ENCODE results near the gene CEP112.
"Not testable (repeated sequence)": the region's sequence is repeated elsewhere in the genome, so short reads cannot be mapped to it uniquely, and the experiment has no call there.

Gene CEP112

DNA sequence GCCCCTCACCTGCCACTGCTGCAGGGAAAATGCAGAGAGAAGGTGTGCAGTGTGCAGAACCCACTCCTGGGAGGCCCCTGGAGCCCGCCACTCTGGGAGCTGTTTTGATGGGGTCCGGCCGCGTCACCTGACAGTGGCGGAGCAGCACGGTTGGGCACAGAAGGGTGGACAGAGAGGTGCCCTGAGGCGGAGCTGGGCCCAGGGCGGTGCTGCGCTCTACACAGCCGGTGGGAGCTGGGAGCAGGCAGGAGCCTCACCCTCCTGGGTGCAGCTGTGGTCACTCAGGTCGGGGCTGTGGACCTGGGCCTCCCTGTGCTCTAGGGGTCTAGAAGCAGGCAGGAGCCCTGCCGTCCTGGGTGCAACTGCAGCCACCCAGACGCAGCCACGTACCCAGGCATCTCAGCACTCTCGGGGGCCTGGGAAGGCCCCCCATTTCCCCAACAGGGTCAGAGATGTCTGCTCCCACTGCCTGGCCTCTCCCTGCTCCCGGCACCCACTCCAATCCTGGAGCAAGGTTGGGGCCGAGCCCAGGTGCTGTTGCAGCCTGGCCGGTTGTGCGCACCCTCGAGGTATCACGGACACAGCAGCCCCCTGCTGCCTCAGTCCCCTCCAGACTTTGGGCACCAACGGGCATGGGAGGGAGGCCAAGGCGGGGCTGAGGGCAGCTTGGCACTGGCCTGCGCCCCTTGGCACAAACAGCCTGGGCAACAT is 326.1 kb downstream of the CEP112 start:
- DNase-seq: no peak

DNA sequence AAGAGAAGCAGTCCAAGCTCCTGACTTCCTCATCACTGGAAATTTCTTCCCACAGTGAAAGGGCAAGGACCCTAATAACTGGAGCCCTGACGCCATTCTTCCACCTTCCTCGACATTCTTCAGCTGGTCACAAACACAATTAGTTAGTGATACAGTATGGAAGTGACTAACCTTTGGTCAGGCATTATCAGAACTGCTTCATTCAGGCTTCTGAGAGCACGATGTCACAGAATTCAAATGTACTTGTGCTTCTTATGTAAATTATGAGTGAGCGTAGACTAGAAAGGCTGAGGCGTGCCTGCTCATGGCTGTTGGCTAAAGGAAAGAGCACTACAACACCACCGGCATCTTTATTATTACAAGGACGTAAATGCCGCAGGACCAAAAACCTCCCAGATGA is 327.5 kb downstream of the CEP112 start:
- DNase-seq: no peak

DNA sequence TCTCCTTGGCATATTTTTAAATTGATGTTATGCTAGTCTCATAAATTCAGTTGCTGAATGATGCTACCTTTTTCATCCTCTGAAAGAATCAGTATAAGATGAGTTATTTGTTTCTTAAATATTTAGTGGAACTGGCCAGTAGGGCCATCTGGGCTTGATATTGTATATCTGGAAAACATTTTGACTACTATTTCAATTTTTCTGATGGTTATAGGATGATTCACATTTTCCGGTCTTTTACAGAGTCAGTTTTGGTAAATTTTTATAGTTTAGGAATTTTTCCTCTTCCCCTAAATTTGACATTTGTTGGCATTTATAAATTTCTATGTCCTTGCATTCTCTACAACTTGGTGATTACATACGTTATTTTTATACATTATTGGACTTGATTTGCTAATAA is 334.2 kb downstream of the CEP112 start:
- DNase-seq: no peak

DNA sequence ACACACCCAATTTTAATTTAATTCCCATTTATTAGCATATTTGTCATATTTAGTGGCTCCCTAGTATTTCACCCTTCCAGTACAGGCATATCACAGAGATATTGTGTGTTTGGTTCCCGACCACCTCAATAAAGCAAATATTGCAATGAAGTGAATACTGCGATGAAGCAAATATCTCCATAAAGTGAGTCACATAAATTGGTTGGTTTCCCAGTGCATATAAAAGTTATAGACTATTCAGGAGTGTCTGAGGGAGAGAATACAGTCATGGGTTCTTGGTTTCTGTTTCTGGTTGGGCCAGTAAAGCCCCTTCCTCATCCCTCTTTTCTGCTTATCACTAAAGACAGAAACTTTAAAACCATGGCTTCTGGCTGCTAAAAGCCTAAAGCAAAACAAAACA is 335.1 kb downstream of the CEP112 start:
- no peak for DNase-seq

DNA sequence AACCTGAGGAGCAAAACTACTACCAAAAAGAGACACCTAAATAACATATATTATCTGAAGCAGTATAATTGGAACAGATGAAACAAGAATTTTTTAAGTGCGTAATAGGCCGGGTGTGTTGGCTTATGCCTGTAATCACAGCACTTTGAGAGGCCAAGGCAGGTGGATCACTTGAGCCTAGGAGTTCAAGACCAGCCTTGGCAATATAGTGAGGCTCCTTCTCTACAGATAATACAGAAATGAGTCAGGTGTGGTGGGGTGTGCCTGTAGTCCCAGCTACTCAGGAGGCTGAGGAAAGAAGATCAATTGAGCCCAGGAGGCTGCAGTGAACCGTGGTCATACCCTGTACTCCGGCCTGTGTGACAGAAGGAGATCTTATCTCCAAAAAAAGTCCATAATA is 336.3 kb downstream of the CEP112 start:
- DNase-seq: no peak

DNA sequence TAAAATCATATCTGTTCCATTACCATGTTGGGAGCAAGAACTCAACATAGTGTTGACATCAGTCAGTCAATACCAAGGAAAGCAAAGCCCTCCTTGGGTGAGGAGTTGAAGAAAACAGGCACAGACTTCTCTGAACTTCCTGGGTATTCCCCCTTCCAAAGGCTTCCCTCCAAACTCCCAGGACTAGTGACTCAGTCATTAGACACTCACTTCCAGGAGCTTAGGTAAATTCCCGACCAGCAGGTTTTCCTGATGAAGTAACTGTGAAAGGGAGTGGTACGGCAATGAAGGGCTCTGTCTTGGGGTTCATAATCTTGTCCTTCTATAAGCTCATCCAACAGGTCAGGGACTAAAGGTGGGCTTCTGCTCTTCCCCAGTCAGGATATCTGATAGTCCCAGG is 336.7 kb downstream of the CEP112 start:
- no peak for DNase-seq

DNA sequence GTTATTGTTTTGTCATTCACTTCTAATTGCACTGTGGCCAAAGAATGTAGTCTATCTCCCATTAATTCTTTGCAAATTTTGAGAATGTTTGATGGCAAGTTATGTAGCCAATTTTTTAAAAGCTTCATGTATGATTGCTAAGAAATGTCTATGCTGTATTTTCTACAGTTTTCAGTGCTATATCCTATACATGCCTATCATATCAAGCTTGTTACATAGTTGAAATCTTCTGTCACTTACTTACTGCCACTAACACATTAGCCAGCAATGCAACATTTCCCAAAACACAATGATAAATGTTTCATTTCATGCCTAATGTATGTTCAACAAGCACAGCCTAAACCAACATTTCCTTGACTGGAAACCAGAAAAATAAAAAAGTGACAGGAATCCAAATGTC is 338.1 kb downstream of the CEP112 start:
- DNase-seq: no peak

DNA sequence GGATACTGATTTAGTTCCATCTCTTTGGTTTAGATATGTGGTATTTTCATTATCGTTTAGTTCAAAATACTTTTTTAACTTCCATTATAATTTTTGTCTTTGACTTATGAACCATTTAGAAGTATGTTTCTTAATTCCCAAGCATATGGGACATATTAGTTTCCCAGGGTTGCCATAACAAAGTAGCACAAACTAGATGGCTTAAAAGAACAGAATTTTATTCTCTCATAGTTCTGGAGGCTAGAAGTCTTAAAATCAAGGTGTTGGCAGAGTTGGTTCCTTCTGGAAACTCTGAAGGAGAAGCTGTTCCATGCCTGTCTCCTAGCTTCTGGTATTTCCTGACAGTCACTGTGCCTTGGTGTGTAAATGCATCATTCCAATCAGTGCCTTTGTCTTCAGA is 339.0 kb downstream of the CEP112 start:
- DNase-seq: no peak

DNA sequence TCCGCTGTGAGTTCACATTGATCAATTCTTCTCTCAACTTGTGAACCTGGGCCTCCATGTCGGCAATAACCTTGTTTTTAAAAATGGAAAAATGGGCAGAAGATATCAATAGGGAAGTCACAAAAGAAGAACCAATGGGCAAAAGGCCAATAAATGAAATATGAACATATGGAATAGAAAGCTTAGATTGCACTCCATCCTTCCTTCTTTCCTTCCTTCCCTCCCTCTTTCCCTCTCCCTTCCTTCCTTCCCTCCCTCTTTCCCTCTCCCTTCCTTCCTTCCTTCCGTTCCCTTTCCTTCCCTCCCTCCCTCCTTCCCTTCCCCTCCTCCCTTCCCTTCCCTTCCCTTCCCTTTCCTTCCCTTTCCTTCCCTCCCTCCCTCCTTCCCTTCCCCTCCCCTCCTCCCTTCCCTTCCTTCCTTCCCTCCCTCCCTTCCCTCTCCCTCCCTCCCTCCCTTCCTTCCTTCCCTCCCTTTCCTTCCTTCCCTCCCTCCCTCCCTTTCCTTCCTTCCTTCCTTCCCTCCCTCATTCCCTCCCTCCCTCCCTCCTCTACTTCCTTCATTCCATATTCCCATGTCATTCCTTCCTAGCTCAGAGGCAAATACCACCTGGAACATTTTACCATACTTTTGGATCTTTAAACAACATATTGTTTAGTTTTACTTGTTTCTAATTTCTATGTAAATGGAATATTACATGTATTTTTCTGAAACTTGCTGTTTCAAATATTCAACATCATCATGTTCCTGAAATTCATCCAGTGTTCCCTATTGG is 339.8 kb downstream of the CEP112 start:
- no peak for DNase-seq

DNA sequence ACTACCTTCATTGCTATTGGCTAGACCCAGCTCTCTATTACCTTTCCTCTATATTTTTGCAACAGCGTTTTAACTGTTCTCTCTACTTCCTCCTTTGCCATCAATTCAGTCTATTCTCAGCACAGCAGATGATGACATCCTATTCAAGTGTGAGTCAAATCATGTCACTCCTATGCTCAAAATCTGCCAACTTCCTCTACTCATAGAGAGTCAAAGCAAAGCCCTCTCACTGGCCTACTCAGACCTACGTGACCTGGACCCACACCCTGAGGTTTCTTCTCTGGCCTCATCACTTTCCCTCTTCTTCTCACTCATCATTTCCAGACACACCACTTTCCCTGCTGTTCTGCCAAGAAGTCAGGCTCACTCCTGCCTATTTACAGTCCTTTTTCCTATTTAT is 341.4 kb downstream of the CEP112 start:
- no peak for DNase-seq

DNA sequence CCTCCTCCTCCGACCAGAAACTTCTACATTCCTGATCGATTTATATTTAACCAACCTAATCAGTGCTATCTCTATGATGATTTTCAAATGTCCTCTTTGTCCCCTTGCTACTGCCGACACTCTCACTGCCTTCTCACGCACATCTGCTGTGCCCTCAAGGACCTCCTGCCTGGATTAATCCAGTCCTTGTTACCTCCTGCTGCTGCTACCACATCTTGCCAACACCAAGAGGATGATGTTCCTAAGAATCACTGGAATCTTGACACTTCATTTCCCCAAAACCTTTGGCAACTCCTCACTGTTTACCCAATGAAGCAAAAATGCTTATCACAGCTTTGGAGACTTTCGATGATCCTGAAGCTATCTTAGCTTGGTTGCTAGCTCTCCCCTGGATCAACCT is 343.2 kb downstream of the CEP112 start:
- DNase-seq: no peak

DNA sequence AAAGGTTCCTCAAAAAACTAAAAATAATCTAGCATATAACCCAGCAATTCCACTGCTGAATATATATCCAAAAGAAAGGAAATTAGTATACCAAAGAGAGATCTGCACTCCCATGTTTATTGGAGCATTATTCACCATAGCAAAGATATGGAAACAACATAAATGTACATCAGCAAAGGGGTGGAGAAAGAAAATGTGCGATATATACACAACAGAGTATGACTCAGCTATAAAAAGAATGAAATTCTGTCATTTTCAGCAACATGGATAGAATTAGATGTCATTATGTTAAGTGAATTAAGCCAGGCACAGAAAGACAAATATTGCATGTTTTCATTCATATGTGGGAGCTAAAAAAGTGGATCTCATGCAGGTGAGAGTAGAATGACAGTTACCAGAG is 350.8 kb downstream of the CEP112 start:
- DNase-seq: no peak

DNA sequence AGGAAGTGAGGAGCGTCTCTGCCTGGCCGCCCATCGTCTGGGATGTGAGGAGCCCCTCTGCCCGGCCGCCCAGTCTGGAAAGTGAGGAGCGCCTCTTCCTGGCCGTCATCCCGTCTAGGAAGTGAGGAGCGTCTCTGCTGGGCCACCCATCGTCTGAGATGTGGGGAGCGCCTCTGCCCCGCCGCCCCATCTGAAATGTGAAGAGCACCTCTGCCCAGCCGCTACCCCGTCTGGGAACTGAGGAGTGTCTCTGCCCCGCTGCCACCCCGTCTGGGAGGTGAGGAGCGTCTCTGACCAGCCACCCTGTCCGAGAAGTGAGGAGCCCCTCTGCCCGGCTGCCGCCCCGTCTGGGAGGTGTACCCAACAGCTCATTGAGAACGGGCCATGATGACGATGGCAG is 354.7 kb downstream of the CEP112 start:
- DNase-seq: not testable (repeated sequence)

DNA sequence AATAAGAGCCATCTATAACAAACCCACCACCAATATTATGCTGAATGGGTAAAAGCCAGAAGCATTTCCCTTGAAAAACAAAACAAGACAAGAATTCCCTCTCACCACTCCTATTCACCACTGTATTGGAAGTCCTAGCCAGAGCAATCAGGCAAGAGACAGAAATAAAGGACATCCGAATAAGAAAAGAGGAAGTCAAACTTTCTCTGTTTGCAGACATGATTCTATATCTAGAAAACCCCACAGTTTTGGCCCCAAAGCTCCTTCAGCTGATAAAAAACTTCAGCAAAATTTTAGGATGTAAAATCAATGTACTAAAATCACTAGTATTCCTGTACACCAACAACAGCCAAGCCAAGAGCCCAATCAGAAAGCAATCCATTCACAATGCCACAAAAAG is 358.7 kb downstream of the CEP112 start:
- no peak for DNase-seq

DNA sequence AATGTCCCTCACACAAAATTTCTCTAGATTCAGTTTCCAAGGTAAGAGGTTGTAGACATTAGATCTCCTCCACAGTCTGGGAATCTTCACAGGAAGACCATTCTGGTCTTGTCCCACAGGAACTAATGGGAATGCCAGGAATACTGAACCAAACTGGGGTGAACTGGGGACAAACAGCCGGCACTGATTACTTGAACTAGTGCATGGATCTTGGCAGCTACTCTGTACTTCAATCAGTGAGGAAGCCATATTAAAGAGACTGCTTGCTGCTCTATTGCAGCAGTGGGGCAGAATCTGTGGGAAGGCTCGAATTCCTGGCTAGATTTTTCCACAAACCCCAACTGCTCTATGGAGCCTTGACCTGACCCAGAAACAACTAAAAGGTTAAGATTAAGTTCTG is 361.6 kb downstream of the CEP112 start:
- no peak for DNase-seq

DNA sequence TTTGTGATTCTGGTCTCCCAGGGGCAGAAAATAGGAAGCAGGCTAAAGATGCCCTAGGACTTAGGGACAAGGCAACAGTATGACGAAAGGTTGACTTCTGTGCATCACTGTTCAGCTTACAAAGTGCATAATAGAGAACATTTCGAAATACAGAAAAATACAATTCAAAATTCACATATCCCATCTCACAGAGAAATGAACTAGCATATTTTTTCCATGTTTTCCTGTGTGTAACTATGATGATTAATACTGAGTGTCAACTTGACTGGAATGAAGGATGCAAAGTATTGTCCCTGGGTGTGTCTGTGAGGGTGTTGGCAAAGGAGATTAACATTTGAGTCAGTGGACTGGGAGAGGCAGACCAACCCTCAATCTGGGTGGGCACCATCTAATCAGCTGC is 365.4 kb downstream of the CEP112 start:
- DNase-seq: not testable (repeated sequence)

DNA sequence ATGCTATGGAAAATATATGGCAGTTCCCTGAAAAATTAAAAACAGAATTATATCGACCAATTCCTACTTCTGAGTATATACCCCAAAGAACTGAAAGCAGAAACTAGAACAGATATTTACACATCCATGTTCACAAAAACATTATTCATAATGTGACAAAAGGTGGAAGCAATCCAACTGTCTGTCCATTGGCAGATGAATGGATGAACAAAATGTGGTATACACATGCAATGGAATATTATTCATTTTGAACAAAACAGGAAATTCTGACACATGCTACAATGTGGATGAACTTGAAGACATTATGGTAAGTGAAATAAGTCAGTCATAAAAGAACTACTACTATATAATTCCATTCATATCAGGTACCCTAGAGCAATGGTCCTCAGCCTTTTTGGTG is 367.0 kb downstream of the CEP112 start:
- no peak for DNase-seq

DNA sequence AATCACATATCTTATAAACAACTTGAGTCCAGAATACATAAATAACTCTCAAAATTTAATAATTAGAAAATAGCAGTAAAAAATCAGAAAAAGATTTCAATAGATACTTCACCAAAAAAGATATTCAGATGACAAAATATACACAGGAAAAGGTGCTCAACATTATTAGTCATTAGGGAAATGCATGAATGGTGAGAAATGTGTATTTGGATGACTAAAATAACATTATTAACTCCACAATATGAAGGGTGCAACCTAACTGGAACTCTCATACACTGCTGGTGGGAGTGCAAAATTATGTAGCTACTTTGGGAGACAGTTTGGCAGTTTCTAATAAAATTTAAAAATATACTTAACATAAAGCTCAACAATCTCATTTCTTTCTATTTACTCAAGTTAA is 368.2 kb downstream of the CEP112 start:
- DNase-seq: no peak

DNA sequence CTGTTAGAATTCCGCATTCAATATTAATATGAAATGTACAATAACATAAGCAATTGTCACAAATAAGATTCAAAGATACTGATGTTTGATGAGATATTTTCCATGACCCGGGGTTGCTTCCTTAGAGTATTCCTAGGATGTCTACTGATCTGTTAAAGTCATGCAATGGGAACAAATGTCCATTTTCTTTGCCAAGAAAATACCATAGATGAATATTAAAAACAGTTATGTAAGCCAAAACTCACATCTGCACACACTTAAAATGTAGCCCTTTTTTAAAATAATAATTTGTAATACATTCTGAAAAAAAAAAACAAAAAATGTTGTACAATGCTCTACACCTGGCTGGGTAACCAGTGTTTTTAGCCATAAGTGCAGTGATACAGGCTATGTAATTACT is 371.1 kb downstream of the CEP112 start:
- DNase-seq: no peak

DNA sequence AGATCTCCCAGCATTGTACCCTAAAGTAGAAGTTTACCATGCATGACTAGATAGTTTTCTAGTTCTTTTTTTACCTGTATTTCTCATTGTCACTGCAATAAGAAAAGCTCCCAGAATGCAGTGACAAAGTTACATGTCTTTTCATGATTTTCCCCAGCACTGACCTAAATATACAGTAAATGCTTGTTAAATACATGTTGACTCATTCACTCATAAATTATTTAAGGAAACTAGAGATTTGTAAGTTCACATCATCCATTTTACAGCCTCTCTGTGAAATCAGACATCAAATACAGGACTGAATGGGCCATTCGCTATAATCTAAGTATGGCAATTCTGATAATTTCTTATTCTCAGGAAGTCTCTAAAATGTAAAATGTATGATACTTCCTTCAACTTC is 371.6 kb downstream of the CEP112 start:
- no peak for DNase-seq

DNA sequence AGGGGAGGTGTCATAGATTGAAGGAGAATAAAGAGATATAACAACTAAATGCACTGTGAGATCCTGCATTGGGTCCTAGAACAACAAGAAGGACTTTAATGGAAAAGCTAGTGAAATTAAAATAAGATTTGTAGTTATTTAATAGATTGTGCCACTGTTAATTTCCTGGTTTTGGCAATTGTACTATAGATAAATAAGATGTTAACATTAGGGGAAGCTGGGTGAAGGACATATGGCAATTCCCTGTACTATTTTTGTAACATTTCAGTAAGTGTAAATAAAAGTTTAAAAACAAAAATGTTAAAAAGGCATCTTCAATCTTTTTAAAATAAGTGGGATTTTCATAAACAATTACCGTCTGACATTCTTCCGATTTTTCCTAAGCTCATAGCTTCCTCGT is 372.1 kb downstream of the CEP112 start:
- DNase-seq: no peak

DNA sequence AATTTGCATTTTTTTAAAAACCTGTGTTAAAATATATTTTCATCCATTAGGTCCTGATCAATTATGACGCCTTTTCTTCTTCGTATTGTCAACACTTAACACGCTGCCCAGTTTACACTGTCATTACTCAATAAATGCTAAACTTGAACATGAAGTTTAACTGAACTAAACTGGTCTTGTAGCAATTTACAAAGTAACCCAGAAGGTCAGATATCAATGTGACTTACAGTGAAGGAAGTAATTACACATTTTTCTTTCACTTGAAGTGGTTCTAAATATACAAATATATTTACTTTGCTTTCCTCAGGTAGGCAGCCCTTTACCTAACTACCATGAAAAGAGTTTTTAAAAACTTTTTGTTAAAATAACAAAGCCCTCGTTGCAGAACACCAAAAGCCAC is 374.0 kb downstream of the CEP112 start:
- no peak for DNase-seq

DNA sequence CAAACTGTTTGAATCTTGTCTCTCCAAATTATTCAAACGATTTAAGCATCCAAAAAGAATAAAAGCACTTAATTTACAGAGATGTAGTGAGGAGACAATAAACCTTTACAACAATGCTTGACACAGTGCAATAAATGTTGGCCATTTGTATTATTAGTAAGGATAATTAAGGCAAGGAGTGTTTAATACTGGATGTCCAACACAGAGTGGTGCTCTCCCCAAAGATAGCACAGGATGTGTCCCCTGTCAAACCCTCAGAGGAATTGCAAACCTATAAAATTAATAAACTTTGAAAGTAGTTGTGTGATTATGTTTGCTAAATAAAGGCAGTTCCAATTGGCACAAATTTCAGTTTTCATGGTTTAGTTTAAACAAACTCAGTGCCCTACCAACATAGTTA is 377.5 kb downstream of the CEP112 start:
- DNase-seq: no peak

DNA sequence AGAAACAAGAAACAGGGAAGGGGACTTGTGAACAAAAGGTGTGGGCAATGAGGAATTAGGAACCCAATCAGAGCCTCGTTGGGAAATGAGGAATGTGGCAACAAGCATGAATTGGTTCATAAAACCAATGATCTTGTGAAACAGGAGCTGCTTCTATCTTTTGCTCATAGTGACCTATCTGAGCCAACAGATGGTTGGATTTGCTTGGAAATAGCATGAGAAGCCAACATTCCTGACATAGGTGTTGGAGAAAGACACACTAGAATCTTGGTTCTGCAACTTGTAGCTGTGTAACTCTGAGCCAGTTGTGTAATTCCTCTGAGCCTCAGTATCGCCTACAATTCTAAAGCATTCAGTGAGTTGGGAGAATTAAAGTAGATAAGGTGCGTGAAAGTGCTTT is 378.6 kb downstream of the CEP112 start:
- no peak for DNase-seq

DNA sequence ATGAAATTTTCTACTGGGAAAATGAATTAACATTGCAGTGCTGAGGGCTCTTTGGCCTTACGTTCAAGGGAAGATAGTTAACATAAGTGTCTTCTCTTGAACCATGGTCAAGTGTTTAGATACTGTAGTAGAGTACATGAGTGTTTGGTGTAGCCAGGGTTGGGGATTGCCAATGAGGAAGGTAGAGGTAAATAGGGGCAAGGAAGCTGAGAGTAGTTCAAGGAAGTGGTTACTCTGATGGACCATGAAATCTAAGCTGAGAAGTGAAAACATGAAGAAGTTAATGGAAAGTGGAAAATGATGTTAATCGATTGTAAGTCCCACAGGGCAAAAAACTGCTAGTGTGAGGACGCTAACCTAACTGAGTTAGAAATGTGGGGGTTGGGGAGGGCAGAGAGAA is 380.9 kb downstream of the CEP112 start:
- no peak for DNase-seq

Data from NCI-H446 treated with DMSO at 0.1 percent for 48 hours (cell line).